C4-2B (cell line): Measurements from ENCODE around the gene ECT2L.

Source experiments
- H3K27ac ChIP-seq: fragments of 450-650 bp; 2 replicates; pipeline ENCODE4 v1.5.1; 2017
- CTCF ChIP-seq: fragments of 450-650 bp; conservative IDR thresholded peaks from 2 replicates; pipeline ENCODE4 v1.5.1; 2017; ENCODE audit warnings: mild to moderate bottlenecking
- ZFX ChIP-seq: fragments of 450-650 bp; IDR thresholded peaks from 2 replicates; pipeline ENCODE4 v1.6.1; 2017

ECT2L gene

GRCh38 chr6:138795809-138796603 lies at the start of gene ECT2L:
Gene ECT2L, plus strand, starts transcription at chr6:138796087. Its CDS starts 17,188 bp downstream, at chr6:138813275.
- H3K27ac ChIP-seq, result no peak within 1 kb of the TSS
- no peak for TF ChIP-seq CTCF
- TF ChIP-seq ZFX, result no peak

GRCh38 chr6:138752017-138752416 lies 43.9 kb upstream of the ECT2L start:
- TF ChIP-seq ZFX (no peak), CTCF (no peak)
- no peak overlapping the region for H3K27ac ChIP-seq

- no peak overlapping the region for H3K27ac ChIP-seq
- TF ChIP-seq CTCF (no peak), ZFX (no peak)
These were observed 38.8 kb upstream of the ECT2L start for GRCh38 chr6:138757136-138757535.

- TF ChIP-seq ZFX, result no peak
- peak; percentile 74 for TF ChIP-seq CTCF
- no peak overlapping the region for H3K27ac ChIP-seq
These were observed 29.8 kb upstream of the ECT2L start for GRCh38 chr6:138765896-138766655.

- H3K27ac ChIP-seq, result no peak overlapping the region
- TF ChIP-seq ZFX (no peak), CTCF (no peak)
These were observed 26.7 kb upstream of the ECT2L start for GRCh38 chr6:138769102-138769676.

GRCh38 chr6:138772596-138773176 lies 23.2 kb upstream of the ECT2L start:
- TF ChIP-seq ZFX (no peak), CTCF (no peak)
- peak overlapping the region; percentile 77 for H3K27ac ChIP-seq
